HepG2 (cell line): ENCODE data around the gene LIMA1. TPM values are rescaled to one million over a fixed set of nuclear protein-coding genes. Genes with fewer than 3 reads are reported as not detected.

Experiments
- ATF7 ChIP-seq, 2 experiments: fragments of 450-650 bp in 1 of 2; sonication (generic) in 1 of 2; formaldehyde crosslinking in 1 of 2; IDR thresholded peaks; 2 replicates each; pipeline versions ENCODE4 v1.4.0 to v1.6.1; 2016 to 2020; ENCODE audit warnings: antibody characterized with exemption in 1 of 2, mild to moderate bottlenecking in 1 of 2, missing genetic modification reagents in 1 of 2
- CEBPB ChIP-seq: IDR thresholded peaks from 2 replicates; pipeline ENCODE4 v1.6.1; 2011; ENCODE audit warnings: low read depth, low read length, improper control_type of control experiment, borderline replicate concordance
- EEA1 ChIP-seq: sonication (generic); formaldehyde crosslinking; IDR thresholded peaks from 2 replicates; pipeline ENCODE4 v1.5.1; 2020; ENCODE audit warnings: mild to moderate bottlenecking, missing genetic modification reagents, borderline replicate concordance
- ELK4 ChIP-seq: sonication (generic); formaldehyde crosslinking; IDR thresholded peaks from 2 replicates; pipeline ENCODE4 v1.9.0; 2021; ENCODE audit warnings: missing genetic modification reagents, borderline replicate concordance
- IKZF1 ChIP-seq: fragments of 450-650 bp; IDR thresholded peaks from 2 replicates; pipeline ENCODE4 v1.7.1; 2016
- NFKB2 ChIP-seq: sonication (generic); formaldehyde crosslinking; IDR thresholded peaks from 2 replicates; pipeline ENCODE4 v1.4.0; 2020; ENCODE audit warnings: missing genetic modification reagents, borderline replicate concordance
- RERE ChIP-seq: IDR thresholded peaks from 2 replicates; pipeline ENCODE4 v1.6.1; 2016; ENCODE audit warnings: low read depth, missing genetic modification reagents, missing compliant biosample characterization
- SMAD1 ChIP-seq: sonication (generic); formaldehyde crosslinking; IDR thresholded peaks from 2 replicates; pipeline ENCODE4 v1.4.0; 2020; ENCODE audit warnings: missing genetic modification reagents, low read depth, mild to moderate bottlenecking, borderline replicate concordance
- TBL1XR1 ChIP-seq: fragments of 150-350 bp; IDR thresholded peaks from 2 replicates; pipeline ENCODE4 v1.6.1; 2014; ENCODE audit warnings: borderline replicate concordance, low read length; ENCODE audit not compliant: partially characterized antibody
- WIZ ChIP-seq: sonication (generic); formaldehyde crosslinking; IDR thresholded peaks from 2 replicates; pipeline ENCODE4 v1.5.1; 2020; ENCODE audit warnings: mild to moderate bottlenecking, missing genetic modification reagents
- ZBTB42 ChIP-seq: sonication (generic); formaldehyde crosslinking; IDR thresholded peaks from 2 replicates; pipeline ENCODE4 v1.5.0; 2020; ENCODE audit warnings: mild to moderate bottlenecking, missing genetic modification reagents
- ZC3H13 ChIP-seq: sonication (generic); formaldehyde crosslinking; IDR thresholded peaks from 2 replicates; pipeline ENCODE4 v1.8.1; 2023; ENCODE audit warnings: mild to moderate bottlenecking, missing genetic modification reagents, moderate library complexity
- ZKSCAN5 ChIP-seq: sonication (generic); formaldehyde crosslinking; IDR thresholded peaks from 2 replicates; pipeline ENCODE4 v1.5.1; 2020; ENCODE audit warnings: mild to moderate bottlenecking, missing genetic modification reagents
- ZNF446 ChIP-seq: sonication (generic); formaldehyde crosslinking; IDR thresholded peaks from 2 replicates; pipeline ENCODE4 v1.5.0; 2020; ENCODE audit warnings: mild to moderate bottlenecking, missing genetic modification reagents
- ZNF460 ChIP-seq: sonication (generic); formaldehyde crosslinking; IDR thresholded peaks from 2 replicates; pipeline ENCODE4 v1.5.1; 2020; ENCODE audit warnings: missing genetic modification reagents, mild to moderate bottlenecking, borderline replicate concordance
- polyA plus RNA-seq, 8 experiments: library from polyadenylated mRNA; depleted of rRNA in 3 of 8; stranded (reverse) in 7 of 8; unstranded in 1 of 8; fragments of >200 nt; fragmentation: Illumina TruSeq in 4 of 8; extraction: Trizol in 4 of 8; gene quantifications; 2 replicates each; pipeline versions ENCODE4 v1.2.1 to v1.2.3, GENCODE V29; 2011 to 2016; ENCODE audit warnings: low read depth in 4 of 8, missing spikeins in 1 of 8, mixed read lengths in 1 of 8; ENCODE audit not compliant: insufficient read depth in 1 of 8
- total RNA-seq, 5 experiments: library from RNA; depleted of rRNA; stranded (reverse); fragments of >200 nt; fragmentation: Illumina TruSeq; extraction: Trizol; gene quantifications; 2 replicates each; pipeline ENCODE4 v1.2.3, GENCODE V29; 2016; ENCODE audit warnings: low read depth in 1 of 5
- TF ChIP-seq, protein P1 (sequence below): sonication (generic); formaldehyde crosslinking; IDR thresholded peaks from 2 replicates; pipeline ENCODE4 v1.4.0; 2020; ENCODE audit warnings: mild to moderate bottlenecking, missing genetic modification reagents, borderline replicate concordance
- TF ChIP-seq, protein P2 (sequence below): sonication (generic); formaldehyde crosslinking; IDR thresholded peaks from 2 replicates; pipeline ENCODE4 v1.4.0; 2020; ENCODE audit warnings: missing genetic modification reagents

The LIMA1 gene
- total and polyA plus RNA-seq, 2 of the 13 experiments (the other 11 are each of a cell fraction or from before 2014, with no cell fraction given) = 13.0 to 19.8 TPM

DNA sequence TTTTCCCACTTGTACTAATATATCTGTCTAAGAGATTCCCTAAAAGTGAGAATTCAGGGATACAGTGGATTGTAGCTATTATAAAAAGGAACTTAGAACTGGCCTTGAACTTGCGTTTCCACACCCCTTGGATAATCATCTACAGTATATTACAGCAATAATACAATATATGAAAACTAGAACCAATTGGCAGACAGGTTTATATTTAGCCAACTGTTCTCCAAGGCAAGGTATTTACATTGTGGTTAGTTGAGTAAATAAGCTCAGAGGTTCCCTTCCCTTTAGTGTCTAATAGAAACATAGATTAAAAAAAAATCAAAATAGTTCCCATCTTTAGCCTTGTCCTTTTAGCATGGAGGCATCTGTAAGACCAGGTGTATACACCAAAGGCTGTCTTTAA lies 42.1 kb downstream of the LIMA1 start (continued):
- TF ChIP-seq ELK4 (CRISPR knock-in tag) (no peak), IKZF1 (no peak), ZC3H13 (CRISPR knock-in tag) (no peak), TBL1XR1 (peak; percentile 84), RERE (CRISPR knock-in tag) (peak; percentile 92), WIZ (CRISPR knock-in tag) (no peak), NFKB2 (no peak), SMAD1 (CRISPR knock-in tag) (no peak), EEA1 (no peak), ZKSCAN5 (CRISPR knock-in tag) (no peak), ATF7 (IDR thresholded peaks at IDR 0.05) (no peak), ATF7 (CRISPR knock-in tag; IDR thresholded peaks at IDR 0.05) (no peak), CEBPB (peak; percentile 34; the same call in 1 of the 2 replicates), ZNF460 (CRISPR knock-in tag) (no peak), ZBTB42 (CRISPR knock-in tag) (no peak), ZNF446 (no peak)
- TF ChIP-seq, protein P1, sequence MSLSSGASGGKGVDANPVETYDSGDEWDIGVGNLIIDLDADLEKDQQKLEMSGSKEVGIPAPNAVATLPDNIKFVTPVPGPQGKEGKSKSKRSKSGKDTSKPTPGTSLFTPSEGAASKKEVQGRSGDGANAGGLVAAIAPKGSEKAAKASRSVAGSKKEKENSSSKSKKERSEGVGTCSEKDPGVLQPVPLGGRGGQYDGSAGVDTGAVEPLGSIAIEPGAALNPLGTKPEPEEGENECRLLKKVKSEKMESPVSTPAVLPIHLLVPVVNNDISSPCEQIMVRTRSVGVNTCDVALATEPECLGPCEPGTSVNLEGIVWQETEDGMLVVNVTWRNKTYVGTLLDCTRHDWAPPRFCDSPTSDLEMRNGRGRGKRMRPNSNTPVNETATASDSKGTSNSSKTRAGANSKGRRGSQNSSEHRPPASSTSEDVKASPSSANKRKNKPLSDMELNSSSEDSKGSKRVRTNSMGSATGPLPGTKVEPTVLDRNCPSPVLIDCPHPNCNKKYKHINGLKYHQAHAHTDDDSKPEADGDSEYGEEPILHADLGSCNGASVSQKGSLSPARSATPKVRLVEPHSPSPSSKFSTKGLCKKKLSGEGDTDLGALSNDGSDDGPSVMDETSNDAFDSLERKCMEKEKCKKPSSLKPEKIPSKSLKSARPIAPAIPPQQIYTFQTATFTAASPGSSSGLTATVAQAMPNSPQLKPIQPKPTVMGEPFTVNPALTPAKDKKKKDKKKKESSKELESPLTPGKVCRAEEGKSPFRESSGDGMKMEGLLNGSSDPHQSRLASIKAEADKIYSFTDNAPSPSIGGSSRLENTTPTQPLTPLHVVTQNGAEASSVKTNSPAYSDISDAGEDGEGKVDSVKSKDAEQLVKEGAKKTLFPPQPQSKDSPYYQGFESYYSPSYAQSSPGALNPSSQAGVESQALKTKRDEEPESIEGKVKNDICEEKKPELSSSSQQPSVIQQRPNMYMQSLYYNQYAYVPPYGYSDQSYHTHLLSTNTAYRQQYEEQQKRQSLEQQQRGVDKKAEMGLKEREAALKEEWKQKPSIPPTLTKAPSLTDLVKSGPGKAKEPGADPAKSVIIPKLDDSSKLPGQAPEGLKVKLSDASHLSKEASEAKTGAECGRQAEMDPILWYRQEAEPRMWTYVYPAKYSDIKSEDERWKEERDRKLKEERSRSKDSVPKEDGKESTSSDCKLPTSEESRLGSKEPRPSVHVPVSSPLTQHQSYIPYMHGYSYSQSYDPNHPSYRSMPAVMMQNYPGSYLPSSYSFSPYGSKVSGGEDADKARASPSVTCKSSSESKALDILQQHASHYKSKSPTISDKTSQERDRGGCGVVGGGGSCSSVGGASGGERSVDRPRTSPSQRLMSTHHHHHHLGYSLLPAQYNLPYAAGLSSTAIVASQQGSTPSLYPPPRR (CRISPR knock-in tag) = peak; percentile 81
- TF ChIP-seq, protein P2, sequence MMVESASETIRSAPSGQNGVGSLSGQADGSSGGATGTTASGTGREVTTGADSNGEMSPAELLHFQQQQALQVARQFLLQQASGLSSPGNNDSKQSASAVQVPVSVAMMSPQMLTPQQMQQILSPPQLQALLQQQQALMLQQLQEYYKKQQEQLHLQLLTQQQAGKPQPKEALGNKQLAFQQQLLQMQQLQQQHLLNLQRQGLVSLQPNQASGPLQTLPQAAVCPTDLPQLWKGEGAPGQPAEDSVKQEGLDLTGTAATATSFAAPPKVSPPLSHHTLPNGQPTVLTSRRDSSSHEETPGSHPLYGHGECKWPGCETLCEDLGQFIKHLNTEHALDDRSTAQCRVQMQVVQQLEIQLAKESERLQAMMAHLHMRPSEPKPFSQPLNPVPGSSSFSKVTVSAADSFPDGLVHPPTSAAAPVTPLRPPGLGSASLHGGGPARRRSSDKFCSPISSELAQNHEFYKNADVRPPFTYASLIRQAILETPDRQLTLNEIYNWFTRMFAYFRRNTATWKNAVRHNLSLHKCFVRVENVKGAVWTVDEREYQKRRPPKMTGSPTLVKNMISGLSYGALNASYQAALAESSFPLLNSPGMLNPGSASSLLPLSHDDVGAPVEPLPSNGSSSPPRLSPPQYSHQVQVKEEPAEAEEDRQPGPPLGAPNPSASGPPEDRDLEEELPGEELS (CRISPR knock-in tag) = peak; percentile 60
